Measurements from ENCODE around the gene PDIA2.

Gene PDIA2

DNA sequence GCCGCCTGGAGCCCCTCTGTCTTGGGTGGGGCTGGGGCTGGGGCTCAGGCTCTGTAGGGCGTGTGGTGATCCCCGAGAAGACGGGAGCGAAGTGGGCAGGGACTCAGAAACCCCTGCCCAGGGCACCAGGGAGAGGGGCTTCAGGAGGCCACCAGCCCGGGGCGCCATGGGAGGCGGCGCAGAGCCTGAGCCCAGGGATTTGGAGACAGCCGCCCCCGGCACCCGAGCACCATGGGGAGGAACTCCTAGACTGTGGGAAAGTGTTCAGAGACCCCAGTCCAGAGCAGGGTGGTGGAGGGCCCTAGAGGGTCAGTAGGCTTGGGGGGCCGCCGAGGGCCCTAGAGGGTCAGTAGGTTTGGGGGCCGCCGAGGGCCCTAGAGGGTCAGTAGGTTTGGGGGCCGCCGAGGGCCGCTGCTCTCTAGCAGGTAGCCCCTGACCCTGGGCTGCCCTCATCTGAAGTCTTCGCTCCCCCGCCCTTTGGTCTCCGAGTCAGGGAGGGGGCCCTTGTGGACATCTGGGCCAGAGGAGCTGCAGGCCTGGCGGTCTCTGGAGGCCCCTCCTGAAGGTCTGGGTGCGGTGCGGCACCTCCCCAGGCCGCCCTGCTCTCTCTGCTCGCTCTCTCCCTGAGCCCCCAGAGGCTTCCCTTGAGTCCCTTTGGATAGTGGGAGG, 1.8 kb upstream of the PDIA2 start:
- no peak for DNase-seq

DNA sequence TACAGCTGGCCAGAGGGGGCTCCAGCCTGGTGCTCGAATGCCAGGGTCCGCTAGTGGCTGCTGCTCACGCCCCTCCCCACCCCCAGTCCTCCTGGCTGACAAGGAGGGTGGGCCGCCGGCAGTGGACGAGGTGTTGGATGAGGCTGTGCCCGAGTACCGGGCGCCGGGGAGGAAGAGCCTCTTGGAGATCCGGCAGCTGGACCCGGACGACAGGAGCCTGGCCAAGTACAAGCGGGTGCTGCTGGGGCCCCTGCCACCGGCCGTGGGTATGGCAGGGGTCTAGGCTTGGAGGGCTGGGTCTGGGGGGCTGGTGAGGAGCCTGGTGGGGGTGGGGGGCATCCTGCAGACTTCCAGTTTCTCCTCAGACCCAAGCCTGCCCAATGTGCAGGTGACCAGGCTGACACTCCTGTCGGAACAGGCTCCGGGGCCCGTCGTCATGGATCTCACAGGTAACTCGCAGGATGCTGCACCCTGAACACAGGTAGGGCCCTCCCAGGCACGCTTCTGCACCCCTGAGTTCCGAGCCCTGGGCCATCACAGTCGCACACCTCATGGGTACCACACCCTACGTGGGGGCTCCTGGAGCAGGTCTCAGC, 1.2 kb upstream of the PDIA2 start:
- no peak for DNase-seq

DNA sequence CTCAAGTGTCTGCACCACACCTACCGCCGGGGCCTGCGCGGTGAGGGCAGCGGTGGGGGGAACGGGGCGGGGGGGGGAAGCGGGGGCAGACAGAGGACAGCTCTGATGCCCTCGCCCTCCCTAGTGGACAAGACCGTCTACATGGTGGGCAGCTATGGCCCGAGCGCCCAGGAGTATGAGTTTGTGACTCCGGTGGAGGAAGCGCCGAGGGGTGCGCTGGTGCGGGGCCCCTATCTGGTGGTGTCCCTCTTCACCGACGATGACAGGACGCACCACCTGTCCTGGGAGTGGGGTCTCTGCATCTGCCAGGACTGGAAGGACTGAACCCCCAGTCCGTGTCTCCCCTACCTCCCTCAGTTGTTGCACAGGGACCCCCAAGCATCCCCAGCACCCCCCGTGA, 473 bp upstream of the PDIA2 start:
- no peak for DNase-seq

DNA sequence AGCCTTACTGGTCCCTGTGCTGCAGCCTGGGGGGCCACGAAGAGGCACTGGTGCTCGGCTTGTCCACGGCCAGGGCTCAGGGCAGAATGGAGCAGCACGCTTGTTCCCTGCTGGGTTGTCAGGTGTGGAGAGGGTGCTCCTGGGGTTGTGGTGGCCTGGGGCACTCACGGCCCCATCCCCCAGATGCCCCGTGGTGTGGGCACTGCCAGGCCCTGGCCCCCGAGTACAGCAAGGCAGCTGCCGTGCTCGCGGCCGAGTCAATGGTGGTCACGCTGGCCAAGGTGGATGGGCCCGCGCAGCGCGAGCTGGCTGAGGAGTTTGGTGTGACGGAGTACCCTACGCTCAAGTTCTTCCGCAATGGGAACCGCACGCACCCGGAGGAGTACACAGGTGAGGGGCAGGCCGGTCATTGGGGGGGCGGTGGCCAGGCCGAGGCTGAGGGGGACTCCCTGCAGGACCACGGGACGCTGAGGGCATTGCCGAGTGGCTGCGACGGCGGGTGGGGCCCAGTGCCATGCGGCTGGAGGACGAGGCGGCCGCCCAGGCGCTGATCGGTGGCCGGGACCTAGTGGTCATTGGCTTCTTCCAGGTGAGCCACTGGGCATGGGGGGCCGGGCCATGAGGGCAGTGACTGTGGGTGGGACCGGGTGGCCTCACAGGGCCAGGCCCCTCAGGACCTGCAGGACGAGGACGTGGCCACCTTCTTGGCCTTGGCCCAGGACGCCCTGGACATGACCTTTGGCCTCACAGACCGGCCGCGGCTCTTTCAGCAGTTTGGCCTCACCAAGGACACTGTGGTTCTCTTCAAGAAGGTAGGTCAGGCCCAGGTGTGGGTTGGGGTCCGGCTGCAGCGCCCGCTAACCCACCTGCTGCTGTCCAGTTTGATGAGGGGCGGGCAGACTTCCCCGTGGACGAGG, 1.5 kb downstream of the PDIA2 start:
- DNase-seq = no peak

DNA sequence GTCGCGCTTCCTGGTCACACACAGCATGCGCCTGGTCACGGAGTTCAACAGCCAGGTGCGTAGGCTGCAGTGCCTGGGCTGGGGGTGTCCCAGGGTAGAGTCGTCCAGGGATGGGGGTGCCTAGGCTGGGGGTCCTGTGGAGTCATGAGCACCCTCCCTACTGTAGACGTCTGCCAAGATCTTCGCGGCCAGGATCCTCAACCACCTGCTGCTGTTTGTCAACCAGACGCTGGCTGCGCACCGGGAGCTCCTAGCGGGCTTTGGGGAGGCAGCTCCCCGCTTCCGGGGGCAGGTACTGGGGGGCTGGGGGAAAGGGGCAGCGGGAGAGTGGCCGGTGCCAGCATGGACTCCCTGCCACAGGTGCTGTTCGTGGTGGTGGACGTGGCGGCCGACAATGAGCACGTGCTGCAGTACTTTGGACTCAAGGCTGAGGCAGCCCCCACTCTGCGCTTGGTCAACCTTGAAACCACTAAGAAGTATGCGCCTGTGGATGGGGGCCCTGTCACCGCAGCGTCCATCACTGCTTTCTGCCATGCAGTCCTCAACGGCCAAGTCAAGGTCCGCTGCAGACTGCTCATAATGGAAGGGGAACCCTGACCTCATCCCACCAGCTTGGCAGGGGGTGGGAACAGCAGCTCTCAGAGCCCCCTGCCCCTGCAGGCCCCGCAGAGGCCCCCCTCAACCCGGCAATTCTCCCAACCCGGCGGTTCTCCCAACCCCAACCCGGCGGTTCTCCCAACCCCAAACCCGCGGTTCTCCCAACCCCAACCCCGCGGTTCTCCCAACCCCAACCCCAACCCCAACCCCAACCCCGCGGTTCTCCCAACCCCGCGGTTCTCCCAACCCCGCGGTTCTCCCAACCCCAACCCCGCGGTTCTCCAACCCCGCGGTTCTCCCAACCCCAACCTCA, 2.4 kb downstream of the PDIA2 start:
- no peak for DNase-seq

DNA sequence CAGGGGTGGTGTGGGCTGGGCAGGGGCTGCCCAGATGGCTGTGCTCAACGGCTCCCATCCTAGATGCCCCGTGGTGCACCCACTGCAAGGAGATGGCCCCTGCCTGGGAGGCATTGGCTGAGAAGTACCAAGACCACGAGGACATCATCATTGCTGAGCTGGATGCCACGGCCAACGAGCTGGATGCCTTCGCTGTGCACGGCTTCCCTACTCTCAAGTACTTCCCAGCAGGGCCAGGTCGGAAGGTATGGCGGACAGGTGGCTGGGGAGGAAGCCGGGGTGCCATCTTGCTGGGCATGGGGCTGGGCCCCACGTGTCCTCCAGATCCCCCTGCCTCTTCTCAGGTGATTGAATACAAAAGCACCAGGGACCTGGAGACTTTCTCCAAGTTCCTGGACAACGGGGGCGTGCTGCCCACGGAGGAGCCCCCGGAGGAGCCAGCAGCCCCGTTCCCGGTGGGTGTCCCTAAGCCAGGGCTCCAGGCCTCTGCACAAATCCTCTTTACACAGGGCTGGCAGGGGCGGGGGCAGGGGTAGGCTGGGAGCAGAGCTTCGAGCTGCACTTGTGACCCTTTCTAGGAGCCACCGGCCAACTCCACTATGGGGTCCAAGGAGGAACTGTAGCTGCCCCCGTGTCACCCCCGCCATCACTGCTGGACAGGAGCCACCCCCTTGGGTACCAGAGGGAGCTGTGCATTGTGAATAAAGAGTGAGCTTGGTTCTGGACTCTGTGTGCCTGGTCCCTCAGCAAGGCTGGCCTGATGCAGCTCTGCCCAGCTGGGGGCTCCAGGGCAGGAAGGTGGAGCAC, 3.7 kb downstream of the PDIA2 start:
- no peak for DNase-seq

DNA sequence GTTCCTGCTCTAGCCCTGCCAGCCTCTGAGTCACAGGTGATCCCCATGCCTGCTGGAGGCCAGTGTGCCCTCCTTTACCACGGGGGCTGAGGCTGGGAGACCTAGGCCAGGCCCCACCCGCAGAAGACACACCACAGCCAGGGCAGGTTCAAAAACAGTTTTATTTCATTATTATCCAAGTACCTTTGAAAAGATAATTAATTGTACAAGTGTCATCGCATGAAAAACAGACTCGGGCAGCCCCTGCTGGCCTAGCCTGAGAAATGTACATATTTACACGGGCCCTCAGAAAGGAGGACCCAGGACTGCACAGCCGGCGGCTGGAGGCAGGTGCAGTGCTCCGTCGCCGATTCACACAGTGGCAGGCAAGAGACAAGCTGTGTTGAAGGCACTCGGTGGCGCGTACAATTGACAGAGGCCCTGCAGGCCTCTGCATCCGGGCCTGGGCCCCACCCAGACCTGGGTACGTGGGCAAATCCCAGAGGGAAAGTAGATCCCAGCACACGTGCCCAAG, 4.4 kb downstream of the PDIA2 start:
- no peak for DNase-seq

DNA sequence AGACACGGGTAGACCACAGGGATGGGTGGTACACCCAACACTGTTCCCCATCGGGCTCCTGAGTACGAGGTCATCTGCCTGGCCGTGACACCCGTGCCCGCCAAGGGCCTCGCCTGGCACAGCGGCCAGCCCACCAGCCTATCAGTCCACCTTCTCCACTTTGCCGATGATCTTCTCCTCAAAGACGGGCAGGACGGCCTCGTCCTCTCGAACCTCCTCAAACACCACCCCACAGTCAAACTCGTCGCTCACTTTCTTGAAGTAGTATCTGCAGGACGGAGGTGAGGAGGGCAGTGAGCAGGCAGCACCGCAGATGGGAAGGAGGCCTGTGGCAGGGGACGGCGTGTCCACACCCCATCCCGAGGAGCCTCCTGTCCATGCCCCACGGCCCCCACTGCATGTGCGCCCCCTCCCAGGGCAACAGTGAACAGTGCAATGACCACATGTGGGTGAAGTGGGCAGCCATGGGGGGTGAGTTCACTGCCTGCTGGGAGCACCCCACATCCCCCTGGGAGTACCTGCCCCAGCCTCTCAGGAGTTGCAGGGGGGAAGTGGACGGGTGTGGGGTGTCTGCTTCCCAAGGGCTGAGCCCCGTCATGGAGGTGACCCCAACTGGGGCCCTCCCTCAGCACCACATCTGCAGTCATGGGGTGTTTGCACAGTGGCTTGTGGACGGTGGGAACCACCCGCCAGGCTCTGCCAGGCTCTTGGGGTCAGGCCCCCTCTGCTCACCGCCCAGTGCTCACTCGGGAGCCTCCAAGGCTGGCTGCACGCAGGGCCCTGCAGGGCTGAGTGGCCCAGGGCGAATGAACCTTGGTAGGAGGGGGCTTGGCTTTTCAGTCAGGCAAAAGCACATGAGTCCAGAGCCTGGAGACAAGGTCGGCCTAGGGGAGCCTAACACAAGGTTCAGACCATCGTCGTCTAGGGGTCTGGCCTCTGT, 5.3 kb downstream of the PDIA2 start:
- no peak for DNase-seq

DNA sequence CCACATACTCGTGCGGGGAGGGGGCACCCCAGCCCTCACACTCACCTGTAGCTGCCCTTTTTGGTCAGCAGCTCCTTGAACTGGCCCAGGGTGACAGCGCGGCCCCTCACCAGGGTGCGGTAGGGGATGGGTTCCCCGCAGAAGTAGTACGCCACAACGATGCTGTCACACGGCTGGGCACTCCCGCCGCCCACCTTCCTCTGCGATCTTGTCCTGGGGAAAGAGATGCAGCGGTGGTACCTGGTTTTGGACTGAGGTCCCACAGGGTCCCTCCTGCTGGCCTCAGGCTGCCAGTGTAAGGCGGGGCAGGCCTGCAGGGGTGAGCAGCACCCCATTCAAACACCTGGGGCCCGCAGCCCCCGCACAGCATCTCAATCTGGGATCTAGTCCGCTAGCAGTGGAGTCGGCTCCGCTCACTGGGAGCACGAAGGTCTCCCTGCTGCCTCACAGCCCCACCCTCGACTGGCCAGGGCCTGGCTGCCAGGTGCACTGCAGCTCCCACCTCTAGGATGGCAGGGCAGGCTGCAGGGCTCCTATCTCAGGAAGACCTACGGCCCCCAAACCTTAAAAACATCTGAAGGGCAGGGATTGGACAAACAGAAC, 6.5 kb downstream of the PDIA2 start:
- DNase-seq = no peak

DNA sequence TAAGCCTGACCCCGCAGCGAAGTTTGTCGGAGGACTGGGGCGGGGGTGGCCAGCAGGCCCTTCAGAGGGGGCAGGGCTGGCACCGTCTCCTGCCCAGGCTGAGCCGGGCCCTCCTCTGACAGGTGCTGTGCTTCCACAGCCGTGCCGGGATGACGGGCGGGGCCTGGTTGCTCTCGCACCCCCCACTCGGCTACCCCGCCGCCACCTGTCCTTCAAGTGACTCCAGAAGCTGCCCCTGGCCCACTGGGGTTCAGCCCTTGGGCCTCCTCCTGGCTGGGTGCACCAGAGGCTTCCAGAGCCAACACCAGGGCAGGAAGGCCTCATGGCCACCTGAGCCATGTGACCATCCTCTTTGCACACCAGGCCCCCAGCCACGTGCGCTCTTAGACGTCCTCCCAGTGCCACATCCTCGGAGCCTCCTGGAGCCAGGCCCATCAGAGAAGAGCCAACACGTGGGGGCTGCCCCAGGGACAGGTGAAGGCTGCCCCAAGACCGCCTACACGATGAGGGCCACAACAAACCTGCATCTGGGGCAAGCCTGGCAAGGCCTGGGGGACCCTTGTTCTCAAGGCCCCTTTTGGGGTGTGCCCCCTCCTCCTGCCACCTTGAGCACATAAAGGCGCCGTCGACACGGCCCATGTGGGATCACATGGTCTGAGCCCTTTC, 7.2 kb downstream of the PDIA2 start:
- DNase-seq = no peak

DNA sequence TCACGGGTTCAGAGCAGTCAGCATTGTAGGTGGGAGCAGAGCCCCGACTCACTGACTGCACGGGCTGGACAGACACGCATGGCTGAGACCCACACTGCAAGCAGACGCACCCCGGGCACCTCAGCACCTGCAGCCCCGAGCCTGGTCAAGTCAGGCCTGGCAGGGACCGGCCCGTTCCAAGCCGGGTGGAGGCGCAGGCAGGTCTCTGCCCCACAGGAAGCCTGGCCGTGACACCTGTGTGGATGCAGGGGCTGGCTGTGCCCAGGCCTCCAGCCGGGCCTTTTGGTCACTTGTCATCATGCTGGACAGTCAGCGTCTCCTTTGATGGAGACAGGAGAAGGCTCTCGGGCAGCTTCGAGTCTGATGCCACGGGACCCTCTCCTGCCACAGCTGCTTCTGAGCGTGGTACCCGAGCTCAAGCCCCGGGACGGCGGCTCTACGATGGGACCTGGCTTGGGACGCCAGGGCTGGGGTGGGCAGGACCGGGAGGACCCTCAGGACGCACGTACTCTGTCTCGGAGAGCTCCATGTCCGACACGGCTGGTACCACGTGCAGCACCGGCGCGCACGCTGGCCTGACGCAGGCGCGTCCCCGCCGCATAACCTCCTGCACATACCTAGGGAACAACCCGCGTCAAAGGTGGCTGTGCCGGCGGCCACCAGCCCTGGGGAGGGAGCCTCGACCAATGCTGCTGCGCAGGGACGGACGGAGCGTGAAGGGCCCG, 7.9 kb downstream of the PDIA2 start:
- DNase-seq = no peak

DNA sequence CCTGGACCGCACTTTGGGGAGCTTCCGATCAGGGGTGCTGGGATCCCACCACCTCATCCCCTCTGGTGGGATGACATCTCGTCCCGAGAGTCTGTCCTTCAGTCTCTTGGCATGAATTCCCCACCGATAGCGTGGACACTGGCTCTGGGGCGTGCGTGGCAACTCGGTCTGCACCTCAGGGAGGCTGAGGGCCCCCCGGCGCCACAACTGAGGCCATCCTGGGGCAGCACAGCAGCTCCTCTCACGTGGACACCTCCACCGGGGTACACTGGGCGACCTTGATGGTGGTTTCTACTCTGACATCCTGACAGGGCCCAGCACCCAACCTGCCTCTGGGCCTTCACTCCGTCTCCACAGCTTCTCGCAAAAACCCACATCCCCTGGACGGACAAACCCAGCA, 8.6 kb downstream of the PDIA2 start:
- no peak for DNase-seq

DNA sequence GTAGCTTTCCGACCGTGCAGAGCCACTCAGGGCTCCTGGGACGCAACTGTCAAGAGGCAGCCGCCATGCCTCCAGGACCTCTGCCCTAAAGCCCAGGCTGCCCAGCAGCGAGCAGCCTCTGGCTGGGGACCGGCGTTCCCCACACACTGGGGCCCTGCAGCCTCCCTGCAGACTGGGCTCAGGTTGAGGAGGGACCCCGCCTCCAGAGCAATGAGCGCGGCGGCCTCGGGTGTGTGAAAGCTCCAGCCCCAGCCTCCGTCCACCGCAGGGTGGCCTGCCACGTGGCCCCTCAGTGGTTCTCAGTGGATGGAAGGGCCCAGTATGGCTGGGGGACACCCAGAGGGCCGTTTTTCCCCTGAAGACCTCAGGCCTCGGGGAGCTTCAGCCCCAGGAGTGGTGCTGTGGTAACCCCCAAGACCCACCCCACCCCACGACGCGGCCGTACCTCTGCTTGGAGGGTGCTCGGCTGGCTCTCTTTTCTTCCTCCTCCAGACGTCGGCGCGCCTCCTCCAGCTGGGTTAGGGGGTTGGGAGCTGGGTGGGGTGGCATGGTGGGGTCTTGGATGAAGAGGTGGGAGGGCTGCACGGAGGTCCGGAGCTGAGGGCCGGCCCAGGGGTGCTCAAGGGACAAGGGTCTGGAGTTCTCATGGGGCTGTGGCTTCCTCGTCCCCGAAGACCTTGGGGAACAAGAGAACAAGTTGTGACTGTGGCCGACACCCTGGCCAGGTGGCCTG, 10.2 kb downstream of the PDIA2 start:
- no peak for DNase-seq

DNA sequence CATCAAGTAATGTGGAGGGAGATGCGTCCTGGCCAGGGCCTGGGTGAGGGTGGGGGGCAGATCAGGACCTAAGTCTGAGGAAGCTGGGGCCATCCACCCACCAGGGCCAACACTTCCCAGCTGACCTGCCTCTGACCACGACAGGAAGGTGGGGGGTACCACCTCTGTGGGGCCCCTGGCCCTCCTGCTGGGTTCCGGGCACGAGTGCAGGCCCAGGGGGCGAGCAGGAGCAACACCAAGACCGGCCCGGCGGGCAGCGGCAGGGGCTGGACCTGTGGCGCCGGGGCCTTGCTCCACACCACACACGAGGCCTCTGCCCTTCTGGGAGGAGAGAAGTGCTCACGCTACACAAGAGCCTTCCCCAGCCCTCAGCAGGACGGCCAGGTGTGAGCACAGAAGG, 13.3 kb downstream of the PDIA2 start:
- no peak for DNase-seq

DNA sequence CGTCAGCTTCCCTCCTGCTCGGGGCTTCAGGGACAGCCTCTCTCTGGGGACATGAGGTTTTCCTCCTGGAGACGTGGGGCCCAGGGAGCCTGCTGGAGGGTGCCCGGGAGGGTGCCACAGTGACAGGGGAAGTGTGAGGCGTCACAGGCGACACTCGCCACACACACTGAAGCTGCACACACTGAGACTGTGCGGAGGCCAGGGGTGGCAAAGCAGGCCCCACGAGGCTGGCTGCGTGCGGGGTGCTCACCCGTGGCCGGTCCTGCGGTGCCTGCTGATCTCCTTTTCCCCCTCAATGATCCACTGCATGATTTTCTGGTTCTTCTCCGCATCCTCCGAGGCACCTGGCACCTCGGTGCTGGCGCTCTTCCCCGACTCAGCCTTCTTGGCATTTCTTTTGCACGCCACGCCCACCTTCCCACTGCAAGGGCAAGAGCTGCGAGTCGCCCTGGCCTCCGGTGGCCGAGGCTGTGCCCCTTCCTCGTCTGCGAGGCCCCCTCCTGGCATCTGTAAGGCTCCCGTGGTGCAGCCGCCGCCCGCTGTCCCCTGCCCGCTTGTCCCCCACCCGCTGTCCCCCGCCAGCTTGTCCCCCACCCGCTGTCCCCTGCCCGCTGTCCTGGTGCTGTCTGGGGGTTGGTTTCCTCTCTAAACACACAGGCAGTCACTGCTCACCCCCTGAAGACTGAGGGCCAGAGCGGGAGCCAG, 14.0 kb downstream of the PDIA2 start:
- no peak for DNase-seq

DNA sequence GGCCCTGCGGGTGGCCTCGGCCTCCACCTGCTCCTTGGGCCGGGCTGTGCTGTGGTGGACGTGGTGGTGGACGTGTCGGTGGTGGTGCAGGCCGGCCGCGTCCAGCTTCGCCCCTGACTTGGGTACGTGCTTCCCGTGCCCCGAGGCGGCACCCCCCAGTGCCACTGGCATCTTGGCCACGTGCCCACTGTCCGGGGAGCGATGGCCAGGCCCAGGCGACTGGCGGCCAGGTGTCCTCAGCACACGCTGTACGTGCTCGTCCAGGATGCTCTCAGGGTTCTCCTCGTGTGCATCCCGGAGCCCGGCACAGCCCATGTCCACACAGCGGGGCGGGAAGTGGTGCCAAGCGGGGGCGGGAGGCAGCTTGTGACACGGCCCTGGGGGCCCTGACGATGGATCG, 14.9 kb downstream of the PDIA2 start:
- no peak for DNase-seq

DNA sequence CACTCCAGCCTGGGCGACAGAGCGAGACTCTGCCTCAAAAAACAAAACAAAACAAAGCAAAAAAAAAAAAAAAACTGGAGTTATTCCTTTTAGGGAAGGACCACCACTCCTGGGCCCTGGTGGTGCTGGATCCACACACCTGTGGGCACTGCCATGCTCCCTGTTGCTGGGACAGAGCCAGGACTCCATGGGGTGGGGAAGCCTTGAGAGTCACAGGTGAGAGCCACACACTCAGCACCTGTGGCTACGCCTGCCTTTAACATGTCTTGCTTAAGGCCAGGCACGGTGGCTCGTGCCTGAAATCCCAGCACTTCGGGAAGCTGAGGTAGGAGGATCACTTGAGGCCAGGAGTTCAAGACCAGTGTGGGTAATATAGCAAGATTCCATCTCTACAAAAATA, 18.3 kb downstream of the PDIA2 start:
- DNase-seq = no peak

DNA sequence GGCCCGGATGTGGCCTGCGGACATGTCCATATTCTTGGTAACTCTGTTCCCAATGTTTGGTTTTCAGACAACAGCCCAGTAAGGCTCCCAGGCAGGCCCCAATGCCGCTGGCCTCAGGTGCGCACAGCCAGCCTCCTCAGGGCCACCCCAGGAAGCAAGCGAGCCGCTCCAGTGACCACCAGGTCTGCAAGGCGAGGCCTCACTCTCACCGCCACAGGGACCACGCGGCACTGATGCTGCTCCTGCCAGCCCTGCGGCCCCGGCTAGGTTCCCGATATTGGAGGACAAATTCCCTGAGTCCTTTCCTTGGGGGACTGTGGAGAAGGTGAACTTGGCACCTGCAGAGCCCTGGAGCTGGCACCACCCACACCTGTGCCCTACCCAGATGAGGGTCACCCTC, 19.0 kb downstream of the PDIA2 start:
- no peak for DNase-seq
